DMS114 treated with DMSO at 0.1 percent for 48 hours (cell line): Measurements from ENCODE around the gene WDR1.

Experiments used
- DNase-seq: peaks from one replicate; lab custom pipeline; 2025; ENCODE audit not compliant: unreplicated experiment; lab: John Stamatoyannopoulos, UW

Gene WDR1

DNA sequence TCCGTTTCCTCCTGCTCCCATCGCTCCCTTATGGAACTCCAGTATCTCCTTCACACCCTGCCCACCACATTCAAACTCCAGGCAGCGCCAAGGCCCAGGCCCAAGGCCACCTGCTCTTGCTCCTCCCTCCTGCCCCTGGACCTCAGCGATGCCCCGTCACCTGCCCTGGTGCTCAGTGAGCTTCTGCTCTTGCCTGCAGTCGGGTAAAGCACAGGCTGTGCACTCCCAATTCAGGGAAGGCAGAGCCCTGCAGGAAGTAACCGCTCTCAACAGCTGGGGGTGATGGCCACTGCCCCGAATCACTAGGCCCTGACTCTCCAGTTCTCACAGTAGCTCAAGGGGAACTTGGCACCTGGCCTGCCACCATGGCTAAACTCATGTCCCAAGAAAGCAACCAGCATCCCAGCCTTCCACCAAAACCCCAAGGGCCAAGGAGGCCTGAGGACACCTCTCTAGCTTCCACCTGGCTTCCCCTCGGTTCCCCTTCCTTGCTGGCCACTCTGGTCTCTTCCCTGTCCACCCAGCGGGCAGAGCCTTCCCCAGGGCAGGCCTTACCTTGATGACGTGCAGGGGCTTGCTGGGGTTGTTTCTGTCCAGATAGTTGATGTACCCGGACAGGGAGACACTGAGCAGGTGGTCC lies 29.3 kb downstream of the WDR1 start:
- no peak for DNase-seq

DNA sequence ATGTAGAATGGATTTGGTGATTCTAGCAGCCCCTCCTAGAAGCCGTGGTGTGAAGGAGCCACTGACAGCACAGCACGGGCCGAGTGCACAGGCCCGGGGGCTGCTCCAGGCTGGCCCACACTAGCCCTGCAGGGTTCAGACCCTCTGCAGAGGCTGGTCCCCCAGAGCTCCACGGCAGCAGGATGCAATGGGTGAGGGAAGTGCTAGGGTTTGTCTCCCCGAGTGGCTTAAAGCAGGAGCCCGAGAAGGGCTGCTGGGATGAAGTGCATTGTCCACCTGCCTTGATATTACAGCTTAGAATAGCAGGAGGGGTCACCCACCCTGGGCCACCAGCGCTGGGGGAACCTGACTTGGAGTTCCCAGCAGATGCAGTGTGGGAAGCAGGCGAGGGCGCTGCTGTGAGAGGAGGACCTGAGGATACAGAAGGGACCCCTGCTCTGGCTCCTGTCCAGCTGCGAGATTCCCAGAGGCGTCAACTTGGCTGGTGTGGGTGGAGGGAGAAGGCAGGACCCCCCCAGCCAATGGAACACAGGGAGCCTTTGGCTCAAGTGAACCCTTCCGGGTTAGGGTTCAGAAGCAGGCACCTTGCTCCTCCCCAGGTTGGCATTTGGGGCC lies 30.0 kb downstream of the WDR1 start:
- no peak for DNase-seq

DNA sequence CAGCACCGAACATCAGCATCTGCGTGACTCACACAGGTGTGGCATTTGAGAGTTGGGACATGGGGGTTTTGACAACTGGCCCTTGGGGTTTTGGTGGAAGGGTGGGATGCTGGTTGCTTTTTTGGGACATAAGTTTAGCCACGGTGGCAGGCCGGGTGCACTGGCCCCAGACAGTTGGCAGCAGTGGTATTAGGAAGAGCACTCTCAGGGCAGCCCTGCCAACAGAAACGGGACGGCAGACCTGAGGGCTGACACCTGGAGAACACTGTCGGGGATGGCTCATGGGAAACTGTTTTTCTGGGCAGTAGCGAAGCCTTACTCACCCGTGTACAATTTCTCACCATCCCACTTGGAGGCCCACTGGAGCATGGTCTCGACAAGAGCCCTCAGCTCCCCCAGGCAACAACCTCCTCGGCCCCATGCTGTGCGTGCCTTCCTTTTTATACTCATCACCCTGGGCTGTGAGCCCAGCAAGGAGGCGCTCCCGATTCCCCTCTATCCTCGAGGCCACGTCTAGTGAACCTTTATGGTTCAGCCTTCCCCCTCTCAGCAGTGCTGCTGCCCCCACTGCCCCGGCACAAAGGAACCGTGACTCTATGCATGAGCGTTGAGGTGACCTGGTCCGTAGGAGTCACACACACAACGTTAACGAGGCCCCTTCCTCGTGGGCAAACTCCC lies 30.6 kb downstream of the WDR1 start:
- no peak for DNase-seq

DNA sequence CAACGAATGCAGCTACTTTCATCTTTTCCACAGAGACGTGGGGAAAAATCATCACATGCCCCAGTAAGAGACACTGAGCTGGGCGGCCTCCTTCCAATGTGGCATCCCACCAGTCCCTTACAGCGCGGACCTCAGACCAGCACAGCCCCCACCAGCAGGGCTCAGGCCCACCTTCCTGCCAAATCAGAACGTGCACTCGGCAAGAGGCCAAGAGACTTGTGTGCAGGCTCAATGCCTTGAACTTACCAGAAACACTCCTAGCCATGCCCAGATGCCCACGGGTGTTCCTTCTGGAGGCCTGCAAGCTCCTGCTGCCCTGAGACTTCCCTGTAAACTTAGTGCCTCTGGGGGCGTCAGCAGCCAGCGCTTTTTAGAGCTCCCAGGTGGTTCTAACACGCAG lies 31.2 kb downstream of the WDR1 start:
- DNase-seq: no peak

DNA sequence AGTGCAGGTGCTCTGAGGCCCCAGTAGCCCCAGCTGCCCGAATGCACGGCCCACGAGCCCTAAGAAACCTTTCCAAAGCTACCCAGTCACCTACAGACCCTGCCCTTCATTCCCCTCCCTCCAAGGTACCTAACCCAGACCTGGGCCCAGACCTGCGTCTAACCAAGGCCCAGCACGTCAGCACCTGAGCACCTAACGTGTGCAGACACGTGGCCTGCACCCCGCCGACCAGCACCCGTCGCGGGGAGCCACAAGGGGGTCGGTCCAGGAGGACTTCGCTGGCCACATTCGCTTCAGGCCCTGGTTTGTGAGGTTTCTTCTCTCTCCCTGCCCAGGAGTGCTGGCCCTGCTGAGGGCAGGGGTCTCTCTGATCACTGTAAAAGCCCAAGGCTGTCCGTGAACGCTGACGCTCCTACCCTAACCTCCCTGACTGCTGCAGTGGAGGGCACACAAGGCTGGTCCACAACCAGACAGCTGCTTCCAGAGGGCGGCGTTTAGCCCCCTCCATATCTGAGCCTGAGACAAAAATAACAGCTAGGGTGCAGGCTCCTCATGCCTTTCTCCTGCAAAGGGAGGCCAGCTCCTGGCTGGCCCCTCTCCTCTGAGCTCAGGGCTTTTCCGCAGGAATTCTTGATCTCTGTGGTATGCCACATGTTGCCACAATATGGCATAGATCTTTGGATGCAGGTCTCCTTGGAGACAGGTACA lies 31.8 kb downstream of the WDR1 start:
- no peak for DNase-seq

DNA sequence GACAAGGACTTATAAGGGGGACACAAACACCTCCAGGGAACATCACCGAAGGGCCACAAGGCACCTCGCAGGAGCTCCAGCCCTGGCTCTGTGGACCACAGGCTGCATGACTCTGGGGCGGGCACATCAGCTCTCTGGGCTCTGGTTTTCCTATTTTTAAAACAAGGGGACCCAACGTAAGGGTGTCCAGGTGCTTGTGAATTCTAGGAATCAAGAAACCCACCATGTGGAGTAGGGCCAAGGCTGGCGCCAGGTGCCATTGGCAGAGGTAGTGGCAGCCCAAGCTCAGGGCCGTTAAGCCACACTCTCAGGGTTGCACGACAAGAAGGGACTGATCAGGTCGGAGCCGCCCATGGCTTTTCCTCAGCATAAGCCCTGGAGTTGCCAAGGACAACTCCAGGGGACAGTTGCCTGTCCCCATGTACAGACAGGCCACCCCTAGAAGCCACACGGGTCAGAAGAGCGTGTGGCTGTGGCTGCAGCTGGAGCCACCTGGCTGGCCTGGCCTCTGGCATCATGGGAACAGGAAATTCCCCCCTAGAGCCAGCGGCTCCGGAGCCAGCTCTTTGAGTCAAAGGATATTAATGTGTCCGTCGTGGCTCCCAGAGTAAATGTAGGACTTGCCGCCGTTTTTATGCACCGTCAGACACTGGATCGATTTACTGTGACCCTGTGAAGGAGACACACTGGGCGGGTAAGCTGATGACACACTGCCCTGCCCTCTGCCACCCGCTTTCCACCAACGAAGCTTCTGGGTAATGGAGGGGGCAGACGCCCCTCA lies 32.5 kb downstream of the WDR1 start:
- no peak for DNase-seq

DNA sequence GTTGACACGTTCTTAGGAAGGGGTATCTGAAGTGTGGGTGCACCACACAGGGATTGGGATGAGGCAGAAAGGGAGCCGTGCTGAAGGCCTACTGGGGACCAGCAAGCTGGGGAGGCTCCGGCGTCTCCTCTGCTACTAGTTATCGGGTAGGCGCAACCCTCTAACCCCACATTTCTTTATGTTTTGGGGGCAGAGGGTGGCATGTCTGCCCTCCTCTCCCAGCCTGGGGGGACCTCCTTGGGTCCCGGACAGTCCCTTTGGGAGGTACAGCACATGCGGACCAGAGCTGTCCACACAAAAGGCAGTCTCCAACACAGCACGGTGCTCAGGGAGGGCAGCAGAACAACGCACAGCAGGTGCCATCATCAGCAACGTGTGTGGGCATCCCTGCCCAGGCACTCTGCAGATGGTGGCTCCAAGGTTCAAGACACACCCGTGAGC lies 33.2 kb downstream of the WDR1 start:
- no peak for DNase-seq

DNA sequence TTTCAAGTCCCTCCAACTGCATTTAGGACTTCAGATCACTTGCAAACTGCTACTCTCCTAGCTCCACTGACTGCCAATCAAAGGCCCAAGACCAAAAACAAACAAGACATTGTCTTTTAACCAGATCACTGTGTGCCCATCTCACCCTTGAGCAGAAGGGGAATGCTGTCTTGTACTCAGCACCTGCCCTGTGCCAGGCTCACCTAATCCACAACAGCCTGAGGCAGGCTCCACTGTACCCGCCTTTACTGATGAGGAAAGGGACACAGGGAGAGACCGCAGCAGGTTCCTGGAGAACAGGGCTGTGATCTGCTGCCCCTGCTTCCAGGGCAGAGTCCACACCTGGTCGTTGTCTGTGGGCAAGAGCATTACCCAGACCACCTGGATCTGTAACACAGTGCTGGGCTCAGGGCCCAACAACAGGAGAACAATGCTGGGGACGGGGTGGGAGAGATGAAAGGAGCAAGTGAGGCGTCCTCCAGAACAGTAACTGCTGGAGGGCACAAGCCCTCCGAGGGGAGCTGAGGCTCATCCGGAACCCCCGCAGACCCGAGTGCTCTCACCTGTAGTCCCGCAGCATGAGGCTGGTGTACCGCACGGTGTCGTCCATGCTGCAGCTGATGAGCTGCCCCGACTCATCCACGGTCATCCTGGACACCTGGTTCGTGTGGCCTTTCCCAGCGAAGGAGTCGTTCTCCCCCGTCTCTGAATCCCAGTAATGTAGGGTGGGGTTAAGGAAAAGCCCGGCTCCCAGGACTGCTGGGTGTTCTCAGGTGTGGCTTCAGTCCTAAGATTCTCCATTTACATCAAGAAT lies 33.9 kb downstream of the WDR1 start:
- no peak for DNase-seq

DNA sequence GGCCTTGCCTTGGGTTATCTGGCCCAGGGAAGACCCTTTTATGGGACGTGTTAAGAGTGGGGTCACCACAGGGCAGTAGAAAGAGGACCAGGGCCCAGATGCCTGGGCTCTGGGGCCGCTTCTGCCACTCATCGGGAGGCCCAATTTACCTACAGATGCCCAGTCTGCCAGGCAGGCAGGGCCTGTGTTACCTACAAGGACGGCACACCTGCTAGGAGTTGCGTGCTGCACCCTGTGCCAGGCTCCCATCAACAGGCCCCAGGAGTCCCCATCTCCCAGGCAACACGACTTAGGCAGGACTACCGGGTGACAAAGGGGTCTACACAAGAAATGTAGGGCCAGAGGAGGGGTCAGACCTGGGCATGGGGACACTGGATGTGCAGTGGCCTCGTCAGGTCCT lies 34.6 kb downstream of the WDR1 start:
- no peak for DNase-seq

DNA sequence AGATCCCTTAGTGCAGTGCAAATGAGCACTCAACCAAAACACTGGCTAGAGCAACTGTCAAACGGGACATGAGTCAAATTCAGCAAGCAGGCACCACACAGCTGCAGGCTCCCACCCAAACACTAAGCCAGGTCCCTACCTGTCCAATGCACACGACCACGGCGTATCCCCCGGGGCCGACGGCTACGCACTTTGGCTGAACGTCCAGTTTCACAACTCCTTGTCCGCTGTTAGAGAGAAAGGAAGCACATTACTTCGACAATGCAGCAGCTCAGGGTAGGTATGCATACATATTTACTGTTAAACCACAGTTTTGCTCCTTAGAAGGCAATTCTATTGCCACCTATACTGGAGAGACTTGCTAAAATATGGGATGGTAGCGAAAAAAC lies 35.4 kb downstream of the WDR1 start:
- DNase-seq: no peak

DNA sequence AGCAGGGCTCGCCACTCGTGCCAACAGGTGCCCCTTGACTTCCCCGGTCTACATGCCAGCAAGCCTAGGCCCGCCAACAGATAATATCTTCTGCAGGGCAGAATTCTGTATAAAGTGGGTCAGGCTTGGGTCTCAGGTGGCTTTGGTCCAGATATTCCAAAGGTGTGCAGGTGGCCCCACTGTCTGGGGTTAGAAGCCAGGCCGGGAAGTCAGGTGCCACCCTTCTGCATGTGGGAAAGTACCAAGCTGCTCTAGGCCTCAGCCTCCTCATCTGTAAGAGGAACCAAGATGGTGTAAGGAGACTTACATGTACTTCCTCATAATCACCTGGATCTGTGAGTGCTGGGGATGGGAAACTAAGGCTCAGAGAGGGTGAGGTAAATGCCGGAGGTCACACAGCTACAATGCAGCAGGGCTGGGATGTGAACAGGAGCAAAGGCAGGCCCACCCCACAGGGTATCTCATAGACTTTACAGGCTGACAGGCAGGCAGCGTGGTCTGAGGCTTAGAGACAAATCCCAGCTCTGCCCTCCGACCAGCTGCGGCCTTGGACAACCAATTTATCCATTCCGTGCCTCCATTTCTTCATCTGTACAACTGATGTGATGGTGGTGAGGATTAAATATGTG lies 35.9 kb downstream of the WDR1 start:
- no peak for DNase-seq

DNA sequence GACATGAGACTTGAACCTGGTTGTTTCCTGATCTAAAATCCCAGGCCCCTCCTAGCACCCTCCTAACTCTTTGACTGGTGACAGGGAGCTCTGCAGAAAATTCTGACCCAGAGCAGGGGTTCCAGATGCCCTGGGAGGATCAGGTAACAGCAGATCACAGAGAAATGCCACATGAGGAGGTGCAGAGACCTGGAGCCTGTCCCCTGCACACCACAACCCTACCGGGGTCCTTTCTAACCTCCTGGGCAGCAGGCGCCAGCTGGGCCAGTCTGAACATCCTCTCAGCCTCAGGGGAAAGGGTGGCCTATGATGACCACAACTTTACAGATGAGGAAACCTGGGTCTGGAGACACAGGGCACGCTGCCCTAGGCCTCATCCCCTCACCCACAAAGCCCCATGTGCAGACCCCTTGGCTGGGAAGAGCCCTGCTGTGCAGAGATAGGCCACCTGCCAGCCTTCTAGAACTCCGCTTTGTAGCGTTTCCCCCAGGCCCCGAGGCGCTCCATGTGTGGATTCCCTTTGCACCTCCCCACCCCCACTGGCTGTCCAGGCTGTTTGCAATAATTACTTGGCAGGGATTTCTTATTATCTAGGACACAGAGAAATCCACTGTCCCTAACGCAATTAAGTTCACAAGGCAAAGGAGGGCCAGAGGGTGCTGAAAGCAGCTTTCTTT lies 36.5 kb downstream of the WDR1 start:
- DNase-seq: no peak

DNA sequence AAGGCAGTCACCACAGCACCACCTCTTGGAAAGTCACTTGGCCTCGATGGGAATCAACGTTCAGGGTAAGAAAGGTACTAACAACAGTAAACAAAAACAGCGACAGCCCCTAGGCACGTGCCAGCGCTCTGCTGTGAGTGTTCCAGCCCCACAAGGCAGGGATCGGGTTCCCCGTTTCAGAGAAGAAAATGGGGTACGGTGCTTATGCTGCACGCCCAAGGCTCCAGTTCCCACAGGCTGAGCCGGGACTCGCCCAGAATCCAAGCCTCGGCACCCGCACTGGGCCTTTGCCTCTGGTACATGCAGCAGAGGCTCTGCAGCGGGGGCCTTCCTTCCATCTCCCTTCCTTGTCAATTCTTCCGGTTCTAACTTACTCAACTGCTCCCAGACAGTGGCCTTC lies 37.3 kb downstream of the WDR1 start:
- no peak for DNase-seq

DNA sequence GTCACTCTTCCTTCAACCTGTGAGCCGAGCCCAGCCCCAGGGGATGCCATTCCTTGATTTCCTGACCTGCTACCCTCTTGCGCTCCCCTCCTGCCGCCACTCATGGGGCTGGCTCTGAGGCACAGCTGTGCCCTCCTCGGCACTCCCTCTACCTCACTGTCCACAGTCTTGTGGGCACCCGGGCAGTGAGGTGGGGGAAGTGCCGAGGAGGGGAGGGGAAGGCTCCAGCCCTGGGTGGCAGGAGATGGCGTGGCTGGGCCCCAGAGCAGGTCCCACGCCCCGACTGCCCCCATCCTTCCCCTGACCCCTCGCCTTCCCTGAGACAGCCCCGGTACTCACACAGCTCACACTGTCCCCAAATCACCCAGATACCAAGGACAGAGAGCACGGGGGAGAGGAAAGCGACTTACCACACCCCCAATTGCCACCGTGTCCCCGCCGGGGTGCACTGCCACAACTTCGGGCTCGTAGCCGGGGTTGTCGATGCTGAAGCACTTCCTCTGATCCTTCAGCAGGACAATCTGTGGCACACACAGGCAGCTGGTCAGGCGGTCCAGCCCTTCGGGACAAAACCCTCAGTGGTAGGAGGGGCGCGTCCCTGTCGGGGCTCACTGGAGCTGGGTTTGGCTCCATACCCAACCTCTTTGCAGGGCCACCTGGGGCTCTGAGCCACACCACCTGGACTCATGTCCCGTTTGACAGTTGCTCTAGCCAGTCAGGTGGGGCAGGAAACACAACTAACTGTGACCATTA lies 37.9 kb downstream of the WDR1 start:
- no peak for DNase-seq

DNA sequence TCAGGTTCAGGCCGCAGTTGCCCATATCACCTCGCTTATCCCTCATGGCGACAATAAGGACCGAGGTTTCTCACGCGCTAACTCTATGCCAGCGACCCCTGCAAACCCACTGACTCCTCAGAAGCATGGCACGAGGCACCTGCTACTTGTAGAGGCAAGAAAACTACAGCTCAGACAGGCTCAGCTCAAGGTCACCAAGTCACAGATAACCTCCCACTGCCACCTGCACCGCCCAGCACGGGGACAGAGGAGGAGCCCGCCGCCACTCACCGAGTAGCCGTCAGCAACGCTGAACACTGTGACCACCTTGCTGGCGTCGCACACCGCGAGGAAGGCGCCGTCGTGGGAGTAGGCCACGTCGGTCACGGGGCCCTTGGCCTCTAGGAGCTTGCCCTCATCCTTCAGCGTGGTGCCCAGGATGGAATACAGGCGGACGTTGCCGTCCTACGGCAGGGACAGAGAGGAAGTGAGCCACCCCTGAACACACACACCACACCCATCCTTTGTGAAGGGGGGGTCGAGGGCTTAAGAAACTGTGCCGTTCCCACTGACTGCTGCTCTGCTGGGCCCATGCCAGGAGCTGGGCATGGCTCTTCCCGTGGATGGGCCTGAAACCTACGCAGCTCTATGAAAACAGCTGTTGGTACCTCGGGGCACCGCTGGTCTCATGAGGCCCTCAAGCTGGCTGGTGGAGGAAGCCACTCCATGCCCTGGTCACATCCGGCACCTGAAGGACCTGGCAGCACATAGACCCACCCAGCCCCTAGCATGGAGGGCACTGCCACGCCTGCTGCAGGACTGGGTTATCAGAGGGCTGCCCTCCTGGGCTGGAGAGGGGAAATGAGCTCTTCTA lies 38.9 kb downstream of the WDR1 start:
- no peak for DNase-seq

DNA sequence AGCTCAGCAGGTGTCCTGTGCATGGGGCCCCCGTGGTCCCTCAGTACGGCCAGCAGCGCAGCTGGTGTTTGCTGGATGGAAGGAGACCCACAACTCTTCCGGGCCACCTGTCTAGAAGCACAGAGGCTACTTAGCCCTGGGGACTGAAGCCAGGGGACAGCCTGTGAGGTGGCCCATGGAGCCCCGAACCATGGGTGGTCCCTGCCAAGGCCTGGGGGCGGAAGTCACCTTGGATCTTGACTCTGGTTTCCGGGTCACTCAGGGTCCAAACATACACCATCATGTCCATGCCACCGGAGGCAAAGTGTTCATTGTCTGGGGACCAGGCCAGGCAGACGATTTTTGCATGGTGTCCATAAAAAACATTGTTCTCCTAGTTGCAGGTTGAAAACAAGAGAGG lies 39.5 kb downstream of the WDR1 start:
- no peak for DNase-seq

DNA sequence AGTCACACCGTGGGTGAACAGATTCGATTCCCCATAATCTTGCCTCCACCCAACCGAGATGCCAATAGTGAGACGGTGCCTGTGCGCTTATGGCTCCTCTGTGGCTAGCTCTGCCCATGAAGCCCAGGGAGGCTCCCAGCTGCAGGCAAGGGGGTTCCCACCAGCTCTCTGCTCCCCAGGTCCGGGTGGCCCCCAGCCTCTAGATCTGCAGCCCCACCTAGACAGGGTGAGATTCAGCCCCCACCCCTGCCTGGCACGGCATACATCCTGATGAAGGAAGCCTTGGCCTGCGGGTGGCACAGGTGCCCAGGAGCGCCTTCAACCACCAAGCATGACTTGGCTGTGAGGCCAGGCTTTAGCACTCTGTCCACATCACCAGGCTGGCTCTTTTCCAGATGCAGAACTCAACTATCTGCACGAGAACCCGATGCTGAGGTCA lies 40.6 kb downstream of the WDR1 start:
- DNase-seq: no peak
